ENCODE results near the gene MTA1.

The MTA1 gene

DNA sequence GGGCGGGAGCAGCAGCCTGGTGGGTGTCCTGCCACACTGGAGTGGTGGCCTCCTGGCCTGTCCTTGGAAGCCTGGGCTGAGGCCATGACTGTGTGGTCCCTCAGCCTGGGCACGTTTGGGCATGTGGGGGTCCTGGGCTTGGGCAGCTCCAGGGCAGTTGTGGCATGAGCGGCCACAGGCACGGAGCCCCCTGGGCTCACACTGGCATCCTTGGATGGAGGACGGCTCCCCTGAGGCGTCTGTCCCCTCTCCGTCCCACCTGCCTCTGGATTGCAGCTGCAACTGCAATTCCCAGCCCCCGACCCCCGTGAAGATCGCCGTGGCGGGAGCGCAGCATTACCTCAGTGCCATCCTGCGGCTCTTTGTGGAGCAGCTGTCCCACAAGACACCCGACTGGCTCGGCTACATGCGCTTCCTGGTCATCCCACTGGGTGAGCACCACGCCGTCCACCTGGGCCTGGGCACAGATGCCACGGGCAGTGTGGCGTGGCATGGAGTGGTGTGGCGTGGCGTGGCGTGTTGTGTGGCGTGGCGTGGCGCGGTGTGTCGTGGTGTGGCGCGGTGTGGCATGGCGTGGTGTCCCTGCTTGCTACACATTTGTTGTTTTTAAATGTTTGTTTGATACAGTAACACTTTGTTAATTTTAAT lies 36.4 kb upstream of the MTA1 start:
- H3K4me1 Mint-ChIP-seq (ENCODE audit: low read depth) = no peaks in the 10 kb centered on the region
- DNase-seq (ENCODE audit: low spot score) = no peak
- no peak overlapping the region for H3K27ac Mint-ChIP-seq
- H3K27me3 Mint-ChIP-seq (ENCODE audit: low read depth) = no peaks in the 10 kb centered on the region
- H3K36me3 Mint-ChIP-seq (ENCODE audit: low read depth) = no peaks in the 10 kb centered on the region
- H3K4me3 Mint-ChIP-seq = no peak overlapping the region
- H3K9me3 Mint-ChIP-seq = no peaks in the 10 kb centered on the region

DNA sequence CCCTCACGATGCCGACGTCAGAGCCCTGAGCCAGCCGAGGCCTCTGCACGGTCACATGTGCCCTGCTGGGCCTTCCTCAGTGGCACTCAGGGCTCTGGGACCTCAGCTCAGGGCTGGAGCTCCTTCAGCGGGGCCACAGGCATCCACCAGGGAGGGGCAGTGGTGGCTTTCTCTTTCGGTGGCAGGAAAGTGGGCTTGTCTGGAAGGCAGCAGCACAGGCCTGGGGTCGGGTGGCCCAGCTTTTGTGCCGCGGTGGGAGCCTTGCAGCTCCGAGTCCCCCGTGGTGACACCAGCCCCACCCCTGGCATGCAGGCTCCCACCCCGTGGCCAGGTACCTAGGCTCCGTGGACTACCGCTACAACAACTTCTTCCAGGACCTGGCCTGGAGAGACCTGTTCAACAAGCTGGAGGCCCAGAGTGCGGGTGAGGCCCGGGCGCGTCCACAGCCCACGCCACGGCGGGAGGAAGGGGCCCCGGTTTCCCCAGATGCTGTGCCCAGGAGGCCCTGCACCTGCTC lies 35.5 kb upstream of the MTA1 start:
- no peak overlapping the region for H3K4me3 Mint-ChIP-seq
- H3K4me1 Mint-ChIP-seq (ENCODE audit: low read depth) = no peaks in the 10 kb centered on the region
- H3K36me3 Mint-ChIP-seq (ENCODE audit: low read depth) = no peaks in the 10 kb centered on the region
- DNase-seq (ENCODE audit: low spot score) = no peak
- H3K27ac Mint-ChIP-seq = no peak overlapping the region
- H3K9me3 Mint-ChIP-seq = no peaks in the 10 kb centered on the region
- no peaks in the 10 kb centered on the region for H3K27me3 Mint-ChIP-seq (ENCODE audit: low read depth)

DNA sequence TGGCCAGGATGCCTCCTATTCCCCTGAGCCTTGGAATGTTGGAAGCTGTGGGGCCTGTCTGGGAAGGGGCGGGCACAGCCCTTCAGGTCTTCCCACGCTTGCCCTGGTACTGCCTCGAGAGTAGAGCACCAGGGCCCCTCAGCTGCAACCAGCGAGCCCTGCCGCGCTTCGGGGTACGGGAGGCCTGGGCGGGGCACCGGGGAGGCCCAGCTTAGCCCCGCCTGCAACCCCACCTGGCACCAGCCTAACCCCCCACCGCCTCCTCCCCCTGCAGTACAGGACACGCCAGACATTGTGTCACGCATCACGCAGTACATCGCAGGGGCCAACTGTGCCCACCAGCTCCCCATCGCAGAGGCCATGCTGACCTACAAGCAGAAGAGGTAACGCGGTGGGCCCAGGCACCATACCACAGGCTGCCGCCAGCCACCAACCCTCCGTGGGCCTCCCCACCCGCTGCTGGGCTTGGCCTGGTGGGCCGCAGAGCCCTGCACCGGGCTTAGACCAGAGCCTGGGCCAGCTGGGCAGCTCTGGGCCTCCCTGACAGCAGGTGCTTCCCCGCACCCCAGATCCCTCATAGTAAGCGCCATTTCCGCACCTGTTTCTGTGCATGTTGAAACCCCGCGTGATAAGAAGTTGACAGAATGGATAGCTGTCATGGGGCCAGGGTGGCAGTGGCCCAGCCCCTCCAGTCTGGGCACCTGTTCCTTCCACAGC lies 34.9 kb upstream of the MTA1 start:
- DNase-seq (ENCODE audit: low spot score) = no peak
- Mint-ChIP-seq H3K27me3 (ENCODE audit: low read depth) (no peaks in the 10 kb centered on the region), H3K4me3 (no peak overlapping the region), H3K27ac (no peak overlapping the region), H3K9me3 (no peaks in the 10 kb centered on the region), H3K4me1 (ENCODE audit: low read depth) (no peaks in the 10 kb centered on the region), H3K36me3 (ENCODE audit: low read depth) (no peaks in the 10 kb centered on the region)

DNA sequence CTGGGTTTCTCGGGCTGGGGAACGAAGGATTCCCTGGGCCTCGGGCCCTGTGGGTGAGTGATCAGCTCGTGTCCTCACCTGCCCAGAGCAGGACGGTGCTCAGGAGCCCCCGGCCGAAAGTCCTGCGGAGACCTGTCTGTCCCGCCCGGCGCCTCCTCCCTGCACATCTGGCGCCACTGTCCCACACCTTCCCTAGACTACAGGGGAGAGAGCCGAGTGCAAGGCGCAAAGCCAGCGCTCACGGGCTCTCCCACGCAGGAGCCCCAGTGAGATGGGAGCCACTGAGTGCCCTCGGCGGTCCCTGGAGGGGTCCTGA lies 34.3 kb upstream of the MTA1 start:
- no peak for DNase-seq (ENCODE audit: low spot score)
- H3K4me1 Mint-ChIP-seq (ENCODE audit: low read depth) = peaks cover 4% of the 10 kb centered on the region
- no peak overlapping the region for H3K27ac Mint-ChIP-seq
- no peaks in the 10 kb centered on the region for H3K9me3 Mint-ChIP-seq
- H3K4me3 Mint-ChIP-seq = no peak overlapping the region
- H3K36me3 Mint-ChIP-seq (ENCODE audit: low read depth) = no peaks in the 10 kb centered on the region
- no peaks in the 10 kb centered on the region for H3K27me3 Mint-ChIP-seq (ENCODE audit: low read depth)

DNA sequence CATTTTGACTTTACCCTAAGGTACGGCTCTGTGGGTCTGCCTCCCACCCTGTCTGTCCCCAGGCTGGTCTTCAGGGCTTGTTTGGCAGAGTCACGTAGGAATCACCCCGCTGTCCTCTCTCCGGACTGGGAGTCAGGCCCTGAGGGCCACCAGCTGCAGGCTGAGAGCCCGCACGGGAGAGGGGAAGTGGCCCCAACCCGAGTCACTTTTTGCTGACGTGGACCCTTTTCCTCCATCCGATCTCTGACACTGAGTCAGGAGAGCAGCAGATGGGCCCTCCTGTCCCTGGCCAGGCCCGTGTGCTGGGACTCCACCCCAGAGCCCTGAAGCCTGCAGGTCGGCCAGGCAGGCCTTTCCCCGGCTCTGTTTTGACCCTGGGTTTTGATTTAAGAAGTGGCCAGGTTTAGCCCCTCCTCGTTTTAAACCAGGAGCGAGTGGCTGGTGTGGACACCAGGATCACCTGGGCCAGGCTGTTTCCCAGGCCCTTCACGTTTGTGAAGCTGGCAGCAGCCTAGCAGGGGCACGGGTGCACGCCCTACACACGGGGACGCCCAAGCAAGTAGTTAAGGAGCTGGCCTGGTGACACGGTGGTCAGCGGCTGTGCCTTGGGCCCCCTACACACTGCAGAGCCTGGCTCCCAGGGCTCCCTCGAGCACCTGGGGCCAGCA lies 33.8 kb upstream of the MTA1 start:
- no peaks in the 10 kb centered on the region for H3K36me3 Mint-ChIP-seq (ENCODE audit: low read depth)
- H3K4me1 Mint-ChIP-seq (ENCODE audit: low read depth) = peaks cover 6% of the 10 kb centered on the region
- H3K27me3 Mint-ChIP-seq (ENCODE audit: low read depth) = no peaks in the 10 kb centered on the region
- H3K9me3 Mint-ChIP-seq = no peaks in the 10 kb centered on the region
- H3K4me3 Mint-ChIP-seq = no peak overlapping the region
- no peak overlapping the region for H3K27ac Mint-ChIP-seq
- DNase-seq (ENCODE audit: low spot score) = no peak

DNA sequence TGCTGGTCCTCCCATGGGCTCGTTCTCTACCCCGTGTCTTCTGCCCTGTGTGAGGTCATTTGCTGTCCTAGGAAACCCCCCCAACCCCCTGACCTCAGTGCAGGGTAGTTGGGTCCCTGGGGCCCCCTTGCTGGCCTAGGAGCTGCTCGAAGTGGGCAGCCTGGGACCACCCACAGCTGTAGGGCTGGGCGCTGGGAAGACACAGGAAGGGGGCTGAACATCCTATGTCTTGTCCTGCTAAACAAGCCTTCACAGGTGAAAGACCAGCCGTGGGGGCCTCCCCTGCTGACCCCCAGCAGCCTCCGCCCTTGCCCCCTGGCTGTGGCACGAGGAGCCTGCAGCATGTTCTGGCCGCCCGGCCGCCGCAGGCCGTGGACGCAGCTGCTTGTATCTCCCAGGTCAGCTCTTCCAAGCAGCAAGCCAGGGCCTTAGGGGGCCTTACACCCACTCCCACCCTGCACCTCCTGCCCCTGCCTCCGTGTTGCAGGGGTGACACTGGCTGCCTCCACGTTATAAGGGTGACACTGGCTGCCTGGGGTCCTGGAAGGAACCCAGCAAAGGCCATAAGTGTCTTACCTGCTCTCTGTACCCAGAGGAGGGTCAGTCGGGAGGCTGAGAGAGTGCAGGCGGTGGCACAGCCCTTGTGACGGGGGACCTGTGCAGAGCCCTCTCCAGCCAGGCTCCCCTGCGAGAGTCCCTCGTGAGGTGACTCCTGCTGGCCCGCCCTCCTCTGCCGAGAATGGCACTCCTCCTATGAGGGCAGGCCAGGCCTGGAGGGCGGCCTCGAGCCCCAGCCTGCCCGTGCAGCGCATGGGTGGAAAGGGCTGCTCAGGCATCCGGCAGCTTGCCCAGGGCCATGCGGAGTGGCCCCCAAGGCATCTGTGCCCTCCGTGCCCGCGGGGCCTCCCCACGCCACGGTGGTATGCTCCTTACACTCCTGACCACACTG lies 32.8 kb upstream of the MTA1 start:
- no peaks in the 10 kb centered on the region for H3K36me3 Mint-ChIP-seq (ENCODE audit: low read depth)
- no peak for DNase-seq (ENCODE audit: low spot score)
- no peaks in the 10 kb centered on the region for H3K9me3 Mint-ChIP-seq
- no peak overlapping the region for H3K27ac Mint-ChIP-seq
- H3K27me3 Mint-ChIP-seq (ENCODE audit: low read depth) = no peaks in the 10 kb centered on the region
- peaks cover 6% of the 10 kb centered on the region for H3K4me1 Mint-ChIP-seq (ENCODE audit: low read depth)
- H3K4me3 Mint-ChIP-seq = no peak overlapping the region

DNA sequence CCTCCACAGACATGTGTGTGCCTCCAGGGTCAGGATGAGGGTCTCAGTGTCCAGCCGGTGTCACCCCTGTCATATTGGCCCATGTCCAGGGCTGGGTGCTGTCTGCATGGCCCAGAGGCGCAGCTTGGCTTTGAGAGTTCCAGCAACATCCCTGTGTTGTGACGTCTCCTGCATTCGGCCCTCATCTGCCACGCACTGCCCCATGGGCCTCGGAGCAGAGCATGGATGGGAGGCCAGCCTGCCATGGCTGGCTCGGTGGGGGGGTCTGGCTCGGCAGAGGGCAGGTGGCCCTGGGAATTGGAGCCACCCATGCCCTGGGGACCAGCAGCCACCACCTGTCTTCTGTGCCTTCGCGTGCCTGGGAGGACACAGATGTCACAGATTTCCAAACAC lies 32.1 kb upstream of the MTA1 start:
- peaks cover 6% of the 10 kb centered on the region for H3K4me1 Mint-ChIP-seq (ENCODE audit: low read depth)
- no peaks in the 10 kb centered on the region for H3K36me3 Mint-ChIP-seq (ENCODE audit: low read depth)
- H3K27me3 Mint-ChIP-seq (ENCODE audit: low read depth) = no peaks in the 10 kb centered on the region
- H3K27ac Mint-ChIP-seq = no peak overlapping the region
- no peak for DNase-seq (ENCODE audit: low spot score)
- no peak overlapping the region for H3K4me3 Mint-ChIP-seq
- no peaks in the 10 kb centered on the region for H3K9me3 Mint-ChIP-seq

DNA sequence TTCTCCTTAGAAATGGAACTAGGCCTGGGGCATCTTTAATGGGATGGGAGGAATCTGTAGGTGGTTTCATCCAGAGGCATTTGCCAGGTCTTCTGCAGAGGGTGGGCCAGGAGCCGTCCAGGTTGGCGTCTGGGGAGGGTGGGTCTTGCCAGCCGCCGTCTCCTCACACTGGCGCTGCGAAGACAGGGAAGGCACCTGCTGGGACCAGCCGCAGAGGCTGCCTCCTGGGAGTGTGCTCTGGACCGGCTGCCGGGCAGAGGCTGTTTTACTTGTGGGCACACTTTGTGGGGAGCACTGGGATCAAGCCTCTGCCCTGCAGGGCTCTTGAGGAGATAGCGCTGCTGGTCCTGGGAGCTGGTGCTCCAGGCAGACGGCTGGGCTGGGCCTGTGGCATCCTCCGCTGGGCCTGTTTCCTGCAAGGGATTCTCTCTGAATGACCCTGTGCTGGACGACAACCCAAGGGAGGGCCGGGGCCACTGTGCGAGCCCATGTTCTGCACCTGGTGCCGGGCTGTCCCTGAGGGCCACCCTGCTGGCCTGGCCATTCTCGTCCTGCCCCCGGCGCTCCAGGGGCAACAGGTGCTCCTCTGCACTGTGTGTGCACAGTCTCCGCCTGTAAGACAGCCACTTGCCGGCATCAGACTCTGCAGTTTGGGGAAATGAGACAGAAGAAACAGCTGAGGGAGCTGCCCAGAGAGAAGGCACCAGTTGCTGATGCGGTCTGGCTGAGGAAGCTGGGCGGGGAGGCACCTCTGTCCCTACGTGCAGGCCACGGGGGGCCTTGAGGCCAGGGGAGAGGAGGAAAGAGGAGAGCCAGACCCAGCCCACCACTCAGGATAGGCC lies 31.3 kb upstream of the MTA1 start:
- H3K4me3 Mint-ChIP-seq = no peak overlapping the region
- no peak overlapping the region for H3K27ac Mint-ChIP-seq
- H3K36me3 Mint-ChIP-seq (ENCODE audit: low read depth) = no peaks in the 10 kb centered on the region
- no peaks in the 10 kb centered on the region for H3K9me3 Mint-ChIP-seq
- no peaks in the 10 kb centered on the region for H3K27me3 Mint-ChIP-seq (ENCODE audit: low read depth)
- DNase-seq (ENCODE audit: low spot score) = no peak
- peaks cover 6% of the 10 kb centered on the region for H3K4me1 Mint-ChIP-seq (ENCODE audit: low read depth)

DNA sequence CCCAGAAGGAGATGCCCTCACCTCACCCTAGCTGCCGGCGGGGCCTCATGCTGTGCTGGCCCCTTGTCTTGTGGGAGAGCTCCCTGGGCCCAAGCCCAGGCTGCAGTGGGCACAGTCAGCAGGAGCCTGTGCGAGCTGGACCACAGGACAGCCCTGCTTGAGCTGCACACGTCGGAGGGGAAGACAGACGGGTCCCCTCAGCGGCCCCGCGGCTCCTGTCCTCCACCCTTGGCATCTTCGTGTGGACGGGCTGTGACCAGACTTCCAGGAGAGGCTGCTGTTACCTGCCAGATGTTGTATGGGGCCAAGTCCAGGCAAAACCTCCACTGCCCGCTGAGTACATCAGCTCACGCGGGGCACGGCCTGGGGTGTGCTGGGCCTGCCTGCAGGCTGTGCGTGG lies 30.7 kb upstream of the MTA1 start:
- DNase-seq (ENCODE audit: low spot score) = no peak
- Mint-ChIP-seq H3K27me3 (ENCODE audit: low read depth) (no peaks in the 10 kb centered on the region), H3K4me3 (no peak overlapping the region), H3K27ac (no peak overlapping the region), H3K4me1 (ENCODE audit: low read depth) (peaks cover 6% of the 10 kb centered on the region), H3K36me3 (ENCODE audit: low read depth) (no peaks in the 10 kb centered on the region), H3K9me3 (no peaks in the 10 kb centered on the region)

DNA sequence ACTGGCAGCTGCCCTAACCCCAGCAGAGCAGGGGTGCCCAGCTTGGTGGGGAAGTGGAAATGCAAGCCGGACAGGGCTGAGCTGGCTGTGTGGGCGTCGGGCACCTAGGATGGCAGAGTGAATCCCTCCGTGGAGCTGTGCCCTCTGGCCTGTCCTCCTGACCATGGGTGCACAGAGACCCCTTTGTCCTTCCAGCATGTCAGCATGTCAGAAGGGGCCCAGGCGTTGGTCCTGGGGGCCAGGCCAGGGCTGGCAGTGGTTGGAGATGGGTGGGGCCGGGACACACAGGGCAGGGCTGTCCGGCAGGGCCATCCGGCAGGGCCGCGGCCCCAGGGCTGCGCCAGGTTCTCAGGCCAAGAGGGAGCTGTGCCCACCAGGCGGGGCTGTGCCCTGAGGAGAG lies 30.1 kb upstream of the MTA1 start:
- no peak overlapping the region for H3K4me3 Mint-ChIP-seq
- H3K4me1 Mint-ChIP-seq (ENCODE audit: low read depth) = peaks cover 6% of the 10 kb centered on the region
- H3K36me3 Mint-ChIP-seq (ENCODE audit: low read depth) = no peaks in the 10 kb centered on the region
- H3K9me3 Mint-ChIP-seq = no peaks in the 10 kb centered on the region
- no peak overlapping the region for H3K27ac Mint-ChIP-seq
- H3K27me3 Mint-ChIP-seq (ENCODE audit: low read depth) = no peaks in the 10 kb centered on the region
- no peak for DNase-seq (ENCODE audit: low spot score)

DNA sequence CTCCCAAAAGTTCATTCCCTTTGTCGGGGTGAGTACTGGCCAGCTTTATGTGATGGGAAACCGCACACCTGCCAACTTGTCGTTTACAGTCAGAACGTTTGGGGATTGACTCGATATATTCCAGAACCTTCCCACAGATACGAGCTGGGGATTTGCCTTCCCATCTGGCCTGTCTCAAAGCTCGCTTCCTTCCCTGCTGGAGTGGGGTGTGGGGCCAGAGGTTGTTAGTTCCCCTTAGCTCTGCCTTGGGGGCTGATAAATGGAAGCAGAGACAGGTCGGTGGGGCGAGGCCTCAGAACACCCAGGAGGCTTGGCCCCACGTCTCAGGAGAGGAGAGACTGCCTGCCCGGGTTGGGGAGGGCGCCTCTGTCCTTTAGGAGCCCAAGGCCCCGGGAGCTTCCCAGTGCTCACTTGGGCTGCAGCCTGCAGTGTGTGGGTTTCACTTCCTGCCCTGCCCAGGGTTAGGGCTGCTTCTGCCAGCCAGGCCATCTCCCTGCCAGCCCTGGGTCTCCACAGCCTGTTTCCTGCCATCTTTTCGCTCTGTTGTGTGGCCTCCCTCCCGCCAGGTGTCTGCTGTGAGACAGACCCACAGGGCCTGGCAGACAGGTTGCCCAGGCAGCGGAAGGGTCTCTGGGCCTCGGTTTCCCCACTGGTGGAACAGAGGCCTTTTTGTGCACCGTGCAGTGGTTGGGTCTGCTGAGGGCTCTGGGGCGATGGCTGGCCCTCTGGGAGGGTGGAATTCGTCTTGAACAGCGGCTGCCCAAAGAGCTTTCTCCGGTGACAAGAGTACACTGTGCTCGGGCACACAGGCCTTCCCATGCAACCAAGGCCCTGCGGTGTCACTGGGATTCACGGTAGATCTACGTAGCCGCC lies 29.4 kb upstream of the MTA1 start:
- Mint-ChIP-seq H3K9me3 (no peaks in the 10 kb centered on the region), H3K4me3 (no peak overlapping the region), H3K27ac (peak overlapping the region; percentile 75), H3K36me3 (ENCODE audit: low read depth) (no peaks in the 10 kb centered on the region), H3K4me1 (ENCODE audit: low read depth) (peaks cover 6% of the 10 kb centered on the region), H3K27me3 (ENCODE audit: low read depth) (no peaks in the 10 kb centered on the region)
- no peak for DNase-seq (ENCODE audit: low spot score)

DNA sequence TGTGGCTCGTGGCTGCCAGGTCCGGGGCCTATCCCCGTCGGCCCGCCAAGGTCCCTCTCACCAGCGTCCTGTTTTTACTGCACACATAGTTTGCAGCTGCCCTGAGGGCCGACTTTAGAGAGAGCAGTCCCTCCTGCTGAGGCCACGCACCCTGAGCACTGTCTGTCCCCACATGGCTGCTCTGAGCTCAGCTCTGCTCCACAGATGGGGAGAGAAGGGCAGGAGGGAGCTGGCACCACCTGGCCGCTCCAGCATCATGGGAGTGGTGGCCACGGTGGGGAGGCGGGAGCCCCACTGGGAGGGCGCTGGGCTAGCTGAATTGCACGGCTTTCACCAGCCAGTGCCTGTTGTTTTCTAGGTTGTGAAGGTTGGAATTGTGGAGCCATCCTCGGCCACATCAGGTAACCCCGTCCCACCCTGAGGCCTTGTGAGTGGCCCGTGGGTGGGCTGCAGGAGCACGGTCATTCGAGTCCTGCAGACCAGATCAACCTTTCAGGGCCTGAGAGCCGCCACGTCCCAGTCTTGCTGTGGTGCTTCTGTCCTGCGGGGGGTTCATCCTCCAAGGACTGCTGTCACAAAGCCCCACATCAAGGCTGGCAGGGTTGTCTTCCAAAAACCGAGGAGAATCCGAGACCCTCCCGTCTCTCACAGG lies 28.7 kb upstream of the MTA1 start:
- Mint-ChIP-seq H3K4me1 (ENCODE audit: low read depth) (peaks cover 6% of the 10 kb centered on the region), H3K4me3 (no peak overlapping the region), H3K27me3 (ENCODE audit: low read depth) (no peaks in the 10 kb centered on the region), H3K36me3 (ENCODE audit: low read depth) (no peaks in the 10 kb centered on the region), H3K9me3 (no peaks in the 10 kb centered on the region), H3K27ac (no peak overlapping the region)
- no peak for DNase-seq (ENCODE audit: low spot score)

Measured in T-helper 2 cell treated with Interferon-gamma antibody and Interleukin-4, amounts not matched to agents 5 μg/mL and 100 μg/mL, for 36 hours (primary cell).